Measurements from ENCODE around the gene SERPINB6. TPM values are rescaled to one million over a fixed set of nuclear protein-coding genes. Genes with fewer than 3 reads are reported as not detected.
A peak's percentile ranks its signal among the peaks of the same experiment; 100 is the strongest.

Gene SERPINB6
- polyA plus RNA-seq, 3 donors: 117 to 208 (median 200) TPM

DNA sequence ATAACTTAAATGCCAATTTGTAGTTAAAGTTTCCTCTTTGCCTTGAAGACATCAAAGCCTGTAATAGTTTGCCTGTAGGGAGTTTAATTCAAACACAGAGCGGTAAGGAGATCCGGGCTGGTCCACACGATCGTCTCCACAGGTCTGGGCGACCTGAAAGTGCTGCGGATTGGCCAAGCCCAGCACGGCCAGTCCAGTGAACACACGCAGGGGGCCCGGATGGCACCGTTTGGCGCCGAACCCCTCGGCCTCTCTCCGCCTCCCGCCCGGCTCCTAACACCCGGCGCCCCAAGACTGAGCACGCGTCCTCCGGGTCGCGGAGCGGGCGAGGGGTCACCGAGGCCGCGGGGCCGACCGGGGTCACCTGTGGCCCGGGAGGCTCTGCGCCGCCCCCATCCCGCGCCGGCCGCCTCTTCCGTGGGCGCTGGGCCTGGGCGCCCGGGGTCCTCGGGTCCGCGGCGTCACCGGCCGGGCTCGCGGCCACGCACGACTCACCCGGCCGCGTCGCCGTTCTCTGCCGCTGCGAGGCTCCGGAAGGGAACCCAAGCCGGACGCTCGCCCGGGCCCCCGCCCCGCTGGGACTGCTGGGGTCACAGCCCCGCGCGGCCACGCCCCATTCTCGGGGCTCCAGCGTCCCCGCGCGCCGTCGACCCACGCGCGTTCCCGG lies 481 bp downstream of the SERPINB6 start:
- no peaks in the 10 kb centered on the region for H3K9me3 ChIP-seq (replicated peaks in 1 of 2; ENCODE audit: control insufficient read depth in 1 of 2, insufficient read depth in 1 of 2, low read length in 2 of 2)
- Mint-ChIP-seq H3K27ac (peak overlapping the region; percentile 90 to 96 (median 93)), H3K36me3 (peaks cover 10 to 14% of the 10 kb centered on the region in 2 donors), H3K9me3 (no peaks in the 10 kb centered on the region), H3K4me3 (peak overlapping the region; percentile 90 to 96), H3K27me3 (ENCODE audit: low read depth in 3 of 3) (peaks cover 0 to 1% (median 0%) of the 10 kb centered on the region in 3 donors), H3K4me1 (peaks cover 37% of the 10 kb centered on the region)
- peak overlapping the region; percentile 92 for H3K4me2 ChIP-seq (replicated peaks; ENCODE audit: extremely low read depth, low read length, poor library complexity, severe bottlenecking)
- TF ChIP-seq, protein P1, sequence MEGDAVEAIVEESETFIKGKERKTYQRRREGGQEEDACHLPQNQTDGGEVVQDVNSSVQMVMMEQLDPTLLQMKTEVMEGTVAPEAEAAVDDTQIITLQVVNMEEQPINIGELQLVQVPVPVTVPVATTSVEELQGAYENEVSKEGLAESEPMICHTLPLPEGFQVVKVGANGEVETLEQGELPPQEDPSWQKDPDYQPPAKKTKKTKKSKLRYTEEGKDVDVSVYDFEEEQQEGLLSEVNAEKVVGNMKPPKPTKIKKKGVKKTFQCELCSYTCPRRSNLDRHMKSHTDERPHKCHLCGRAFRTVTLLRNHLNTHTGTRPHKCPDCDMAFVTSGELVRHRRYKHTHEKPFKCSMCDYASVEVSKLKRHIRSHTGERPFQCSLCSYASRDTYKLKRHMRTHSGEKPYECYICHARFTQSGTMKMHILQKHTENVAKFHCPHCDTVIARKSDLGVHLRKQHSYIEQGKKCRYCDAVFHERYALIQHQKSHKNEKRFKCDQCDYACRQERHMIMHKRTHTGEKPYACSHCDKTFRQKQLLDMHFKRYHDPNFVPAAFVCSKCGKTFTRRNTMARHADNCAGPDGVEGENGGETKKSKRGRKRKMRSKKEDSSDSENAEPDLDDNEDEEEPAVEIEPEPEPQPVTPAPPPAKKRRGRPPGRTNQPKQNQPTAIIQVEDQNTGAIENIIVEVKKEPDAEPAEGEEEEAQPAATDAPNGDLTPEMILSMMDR (IDR thresholded peaks at IDR 0.05): no peak
- peaks cover 18 to 25% of the 10 kb centered on the region in 2 donors for H3K4me1 ChIP-seq (ENCODE audit: control insufficient read depth in 1 of 2, insufficient read depth in 2 of 2, low read length in 2 of 2)
- H3K27me3 ChIP-seq (ENCODE audit: control insufficient read depth in 2 of 2, insufficient read depth in 2 of 2, low read length in 2 of 2): no peaks in the 10 kb centered on the region
- peak; percentile 66 to 72 (median 67) for DNase-seq
- peak overlapping the region; percentile 90 for H3K9ac ChIP-seq (ENCODE audit: insufficient read depth, low read length, poor library complexity, severe bottlenecking)
- H3K27ac ChIP-seq (ENCODE audit: low read depth in 1 of 2, low read length in 2 of 2): peak overlapping the region; percentile 88
- peaks cover 5 to 8% of the 10 kb centered on the region in 2 donors for H3K36me3 ChIP-seq (replicated peaks in 1 of 2; ENCODE audit: control insufficient read depth in 1 of 2, insufficient read depth in 2 of 2, low read length in 2 of 2)
- peak overlapping the region; percentile 91 for H2AFZ ChIP-seq (ENCODE audit: insufficient read depth, low read depth, low read length, poor library complexity, severe bottlenecking)
- intact Hi-C loops (cut with micrococcal nuclease): no loop called here
- peaks cover 49% of the 10 kb centered on the region for H3K79me2 ChIP-seq (ENCODE audit: insufficient read depth, low read length)
- peaks cover 6% of the 10 kb centered on the region for H4K20me1 ChIP-seq (ENCODE audit: insufficient read depth, low read length)
- H3K4me3 ChIP-seq (replicated peaks in 1 of 3; ENCODE audit: low read depth in 2 of 3, low read length in 3 of 3): peak overlapping the region; percentile 62 to 87 (median 74)
- WGBS (ENCODE audit: insufficient coverage): under 1% methylated on average over 80 of the region's 80 CpGs

GRCh38 chr6:2970034-2970685 lies 1.2 kb downstream of the SERPINB6 start:
- H3K4me2 ChIP-seq (replicated peaks; ENCODE audit: extremely low read depth, low read length, poor library complexity, severe bottlenecking): peak overlapping the region; percentile 92
- peak overlapping the region; percentile 90 for H3K9ac ChIP-seq (ENCODE audit: insufficient read depth, low read length, poor library complexity, severe bottlenecking)
- peaks cover 56% of the 10 kb centered on the region for H3K79me2 ChIP-seq (ENCODE audit: insufficient read depth, low read length)
- DNase-seq: no peak
- Mint-ChIP-seq H3K4me1 (peaks cover 37% of the 10 kb centered on the region), H3K27ac (peak overlapping the region; percentile 89 to 95 (median 92)), H3K36me3 (peaks cover 12 to 15% of the 10 kb centered on the region in 2 donors), H3K4me3 (peak overlapping the region; percentile 90 to 94), H3K9me3 (no peaks in the 10 kb centered on the region), H3K27me3 (ENCODE audit: low read depth in 3 of 3) (peaks cover 0 to 1% (median 0%) of the 10 kb centered on the region in 3 donors)
- peak overlapping the region; percentile 60 to 88 for H3K27ac ChIP-seq (ENCODE audit: low read depth in 1 of 2, low read length in 2 of 2)
- intact Hi-C loops (cut with micrococcal nuclease): no loop called here
- no peaks in the 10 kb centered on the region for H3K9me3 ChIP-seq (replicated peaks in 1 of 2; ENCODE audit: control insufficient read depth in 1 of 2, insufficient read depth in 1 of 2, low read length in 2 of 2)
- peaks cover 6% of the 10 kb centered on the region for H4K20me1 ChIP-seq (ENCODE audit: insufficient read depth, low read length)
- peaks cover 5 to 12% of the 10 kb centered on the region in 2 donors for H3K36me3 ChIP-seq (replicated peaks in 1 of 2; ENCODE audit: control insufficient read depth in 1 of 2, insufficient read depth in 2 of 2, low read length in 2 of 2)
- TF ChIP-seq, protein P1 (IDR thresholded peaks at IDR 0.05): no peak
- H3K4me3 ChIP-seq (replicated peaks in 1 of 3; ENCODE audit: low read depth in 2 of 3, low read length in 3 of 3): peak overlapping the region; percentile 62 to 87 (median 74)
- H2AFZ ChIP-seq (ENCODE audit: insufficient read depth, low read depth, low read length, poor library complexity, severe bottlenecking): peak overlapping the region; percentile 91
- no peaks in the 10 kb centered on the region for H3K27me3 ChIP-seq (ENCODE audit: control insufficient read depth in 2 of 2, insufficient read depth in 2 of 2, low read length in 2 of 2)
- 18% methylated on average over 5 of the region's 10 CpGs for WGBS (ENCODE audit: insufficient coverage)
- H3K4me1 ChIP-seq (ENCODE audit: control insufficient read depth in 1 of 2, insufficient read depth in 2 of 2, low read length in 2 of 2): peaks cover 18 to 25% of the 10 kb centered on the region in 2 donors

Data from CD14-positive monocyte (primary cell).